ENCODE data around the gene CTSW.

Gene CTSW

GRCh38 chr11:65928667-65929066 is 49.0 kb downstream of the CTSW start:
- DNase-seq (ENCODE audit: low spot score), result no peak

- no peak for DNase-seq (ENCODE audit: low spot score)
Observed at GRCh38 chr11:65931773-65932557, 52.3 kb downstream of the CTSW start.

- DNase-seq (ENCODE audit: low spot score), result no peak
Observed at GRCh38 chr11:65932558-65932919, 52.9 kb downstream of the CTSW start.

All from hepatic stellate cell (primary cell).